Gastrocnemius medialis (tissue), 4 donors: ENCODE results near the gene C11orf21. TPM values are rescaled to one million over a fixed set of nuclear protein-coding genes. Genes with fewer than 3 reads are reported as not detected.
A peak's percentile ranks its signal among the peaks of the same experiment; 100 is the strongest.

Experiments
- ATAC-seq, 2 donors: fragments of 150-250 bp; one replicate each; pipeline ENCODE4 v1.9.1; 2016
- DNase-seq, 2 donors: peaks; one replicate each; pipeline ENCODE4 v3.0.0-alpha.2; 2019
- H3K27ac ChIP-seq, 4 donors: fragments of 200-600 bp; sonication (generic); 1 replicate in 1 of 4; 2 replicates in 3 of 4; pipeline ENCODE4 v1.5.1; 2016 to 2018; ENCODE audit warnings: mild to moderate bottlenecking in 2 of 4, moderate library complexity in 1 of 4
- H3K27me3 ChIP-seq, 3 donors: fragments of 200-600 bp; sonication (generic) in 2 of 3; 1 replicate in 1 of 3; 2 replicates in 2 of 3; pipeline versions ENCODE4 v1.5.1 to v1.6.0; 2016 to 2019; ENCODE audit warnings: mild to moderate bottlenecking in 1 of 3, moderate library complexity in 1 of 3
- H3K36me3 ChIP-seq, 2 donors: fragments of 200-600 bp; sonication (generic) in 1 of 2; one replicate each; pipeline ENCODE4 v1.5.1; 2017 to 2018
- H3K4me1 ChIP-seq, 2 donors: fragments of 200-600 bp; sonication (generic) in 1 of 2; one replicate each; pipeline ENCODE4 v1.5.1; 2016 to 2017; ENCODE audit warnings: mild to moderate bottlenecking in 2 of 2
- H3K4me3 ChIP-seq, 4 donors: fragments of 200-600 bp; sonication (generic) in 3 of 4; 1 replicate in 1 of 4; 2 replicates in 3 of 4; pipeline ENCODE4 v1.5.1; 2016 to 2019; ENCODE audit warnings: mild to moderate bottlenecking in 2 of 4
- H3K9me3 ChIP-seq, 3 donors: fragments of 200-600 bp; sonication (generic) in 2 of 3; 1 replicate in 1 of 3; 2 replicates in 2 of 3; pipeline ENCODE4 v1.5.1; 2016 to 2019
- CTCF ChIP-seq, 5 experiments: fragments of 450-650 bp in 3 of 5; fragments of 200-600 bp in 2 of 5; sonication (generic) in 2 of 5; IDR thresholded peaks in 4 of 5; conservative IDR thresholded peaks in 1 of 5; 1 replicate in 4 of 5; 2 replicates in 1 of 5; pipeline ENCODE4 v1.5.1; 2016 to 2019; ENCODE audit warnings: antibody characterized with exemption in 5 of 5, mild to moderate bottlenecking in 3 of 5, moderate library complexity in 3 of 5
- POLR2A ChIP-seq, 2 donors: fragments of 450-650 bp; IDR thresholded peaks; one replicate each; pipeline ENCODE4 v1.6.1; 2017; ENCODE audit warnings: antibody characterized with exemption in 2 of 2, mild to moderate bottlenecking in 2 of 2, moderate library complexity in 2 of 2
- in situ Hi-C, 4 donors: fragments of 200-750 bp; cut with MboI; loops; one replicate each; pipeline versions ENCODE4 v1.15.0 to v1.8.0; 2017; ENCODE audit warnings: low sequenced_read_pairs in 4 of 4
- intact Hi-C: fragments of 100-400 bp; cut with DNase I; formaldehyde crosslinking; loops from one replicate; pipeline ENCODE4 v1.15.1; 2023; ENCODE audit warnings: low total_unique reads
- total RNA-seq, 4 donors: library from RNA; depleted of rRNA; stranded (reverse); fragments of >200 nt; gene quantifications; one replicate each; pipeline versions ENCODE4 v1.1.0 to v1.2.3, GENCODE V29; 2016

Gene C11orf21
- total RNA-seq, 4 donors from 2014 or later = 0.10 TPM; not detected in 3

- Histone ChIP-seq H3K4me3 (no peak overlapping the region), H3K27me3 (peaks cover 37 to 52% (median 44%) of the 10 kb centered on the region in 3 donors), H3K27ac (no peak overlapping the region), H3K4me1 (no peaks in the 10 kb centered on the region), H3K9me3 (no peaks in the 10 kb centered on the region), H3K36me3 (no peaks in the 10 kb centered on the region)
- DNase-seq (no peak), ATAC-seq (no peak)
- intact Hi-C loops (no loop called here), in situ Hi-C loops (no loop called here)
- TF ChIP-seq POLR2A (IDR thresholded peaks at IDR 0.05) (no peak), CTCF (IDR thresholded peaks at IDR 0.05 in 4 of 5, conservative IDR thresholded peaks at IDR 0.05 in 1 of 5) (no peak)
Observed at GRCh38 chr11:2271327-2272227, 30.1 kb downstream of the C11orf21 start.

- Histone ChIP-seq H3K9me3 (no peaks in the 10 kb centered on the region), H3K4me1 (no peaks in the 10 kb centered on the region), H3K27me3 (peaks cover 37 to 52% (median 44%) of the 10 kb centered on the region in 3 donors), H3K36me3 (no peaks in the 10 kb centered on the region), H3K27ac (no peak overlapping the region), H3K4me3 (no peak overlapping the region)
- ATAC-seq (no peak), DNase-seq (no peak)
- intact Hi-C loops = no loop called here
- in situ Hi-C loops = no loop called here
- TF ChIP-seq CTCF (IDR thresholded peaks at IDR 0.05 in 4 of 5, conservative IDR thresholded peaks at IDR 0.05 in 1 of 5) (no peak), POLR2A (IDR thresholded peaks at IDR 0.05) (no peak)
Observed at GRCh38 chr11:2271077-2271326, 30.7 kb downstream of the C11orf21 start.

GRCh38 chr11:2270322-2271076 lies 31.2 kb downstream of the C11orf21 start, which contains the start of gene ASCL2:
ASCL2 (minus strand) TSS chr11:2270588; CDS start chr11:2270332, 256 bp downstream.
- DNase-seq (no peak), ATAC-seq (no peak)
- H3K4me1 ChIP-seq = no peaks in the 10 kb centered on the region
- no peak within 1 kb of the TSS for H3K27ac ChIP-seq
- peaks cover 37 to 52% (median 44%) of the 10 kb centered on the region in 3 donors for H3K27me3 ChIP-seq
- H3K4me3 ChIP-seq = peak within 1 kb of the TSS; percentile 34 to 41 (median 38)
- TF ChIP-seq CTCF (IDR thresholded peaks at IDR 0.05 in 4 of 5, conservative IDR thresholded peaks at IDR 0.05 in 1 of 5) (no peak), POLR2A (IDR thresholded peaks at IDR 0.05) (no peak)
- H3K36me3 ChIP-seq = no peaks in the 10 kb centered on the region
- intact Hi-C loops = no loop called here
- H3K9me3 ChIP-seq = no peaks in the 10 kb centered on the region
- in situ Hi-C loops = no loop called here

- ATAC-seq (no peak), DNase-seq (no peak)
- peaks cover 37 to 52% (median 44%) of the 10 kb centered on the region in 3 donors for H3K27me3 ChIP-seq
- no peaks in the 10 kb centered on the region for H3K9me3 ChIP-seq
- no peaks in the 10 kb centered on the region for H3K36me3 ChIP-seq
- no peak overlapping the region for H3K27ac ChIP-seq
- in situ Hi-C loops (no loop called here), intact Hi-C loops (no loop called here)
- H3K4me1 ChIP-seq = no peaks in the 10 kb centered on the region
- TF ChIP-seq CTCF (IDR thresholded peaks at IDR 0.05 in 4 of 5, conservative IDR thresholded peaks at IDR 0.05 in 1 of 5) (no peak), POLR2A (IDR thresholded peaks at IDR 0.05) (no peak)
- H3K4me3 ChIP-seq = peak overlapping the region; percentile 34 to 41 (median 38)
Observed at GRCh38 chr11:2269601-2270321, 32.0 kb downstream of the C11orf21 start.
